ENCODE results near the gene ASIC4. TPM values are rescaled to one million over a fixed set of nuclear protein-coding genes. Genes with fewer than 3 reads are reported as not detected.

Gene ASIC4
- total and polyA plus RNA-seq, 9 of the 15 experiments (the other 6 are each of a cell fraction or from before 2014, with no cell fraction given) = 0.07 to 19.2 (median 4.8) TPM

DNA sequence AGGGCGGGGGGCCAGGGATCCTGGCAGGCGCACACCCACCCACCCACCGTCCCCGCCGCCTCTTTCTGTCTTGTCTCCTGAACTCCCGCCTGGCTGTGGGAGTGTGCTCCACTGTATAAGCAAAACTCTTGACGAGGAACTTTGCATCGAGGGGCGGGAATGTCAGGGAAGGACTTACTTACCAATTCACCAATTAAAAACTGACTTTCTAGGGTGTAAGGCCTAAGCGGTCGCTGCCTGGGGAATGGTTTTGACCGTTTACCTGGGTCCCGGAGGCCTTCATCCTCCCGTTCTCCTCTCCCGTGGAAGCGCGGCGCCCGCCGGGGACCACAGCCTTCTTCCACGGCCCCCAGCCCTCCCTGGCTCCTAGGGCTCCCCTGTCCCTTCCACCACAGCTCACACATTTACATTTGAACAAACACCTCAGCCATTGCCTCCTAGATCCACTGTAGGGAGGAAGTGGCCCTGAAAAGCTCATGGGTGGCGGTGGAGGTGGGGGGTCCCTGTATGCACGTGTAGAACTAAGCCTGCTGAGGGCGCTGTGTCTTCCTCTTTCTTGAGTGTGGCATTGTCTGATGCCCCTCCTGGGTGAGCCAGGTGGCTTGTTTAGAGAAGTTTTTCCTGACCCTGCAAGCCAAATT is 8.9 kb downstream of the ASIC4 start (continued):
- TF ChIP-seq, protein P1, sequence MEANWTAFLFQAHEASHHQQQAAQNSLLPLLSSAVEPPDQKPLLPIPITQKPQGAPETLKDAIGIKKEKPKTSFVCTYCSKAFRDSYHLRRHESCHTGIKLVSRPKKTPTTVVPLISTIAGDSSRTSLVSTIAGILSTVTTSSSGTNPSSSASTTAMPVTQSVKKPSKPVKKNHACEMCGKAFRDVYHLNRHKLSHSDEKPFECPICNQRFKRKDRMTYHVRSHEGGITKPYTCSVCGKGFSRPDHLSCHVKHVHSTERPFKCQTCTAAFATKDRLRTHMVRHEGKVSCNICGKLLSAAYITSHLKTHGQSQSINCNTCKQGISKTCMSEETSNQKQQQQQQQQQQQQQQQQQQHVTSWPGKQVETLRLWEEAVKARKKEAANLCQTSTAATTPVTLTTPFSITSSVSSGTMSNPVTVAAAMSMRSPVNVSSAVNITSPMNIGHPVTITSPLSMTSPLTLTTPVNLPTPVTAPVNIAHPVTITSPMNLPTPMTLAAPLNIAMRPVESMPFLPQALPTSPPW (CRISPR knock-in tag; IDR thresholded peaks at IDR 0.05) = no peak
- TF ChIP-seq, protein P2, sequence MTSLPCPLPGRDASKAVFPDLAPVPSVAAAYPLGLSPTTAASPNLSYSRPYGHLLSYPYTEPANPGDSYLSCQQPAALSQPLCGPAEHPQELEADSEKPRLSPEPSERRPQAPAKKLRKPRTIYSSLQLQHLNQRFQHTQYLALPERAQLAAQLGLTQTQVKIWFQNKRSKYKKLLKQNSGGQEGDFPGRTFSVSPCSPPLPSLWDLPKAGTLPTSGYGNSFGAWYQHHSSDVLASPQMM (CRISPR knock-in tag; IDR thresholded peaks at IDR 0.05) = no peak
- TF ChIP-seq ZNF764 (CRISPR knock-in tag; IDR thresholded peaks at IDR 0.05; ENCODE audit: low read depth) (no peak), RNF2 (IDR thresholded peaks at IDR 0.05) (no peak), BHLHE40 (IDR thresholded peaks at IDR 0.05; ENCODE audit: low read length) (no peak), FUS (optimal IDR thresholded peaks at IDR 0.05; ENCODE audit: low read depth, low read length) (no peak), NFRKB (IDR thresholded peaks at IDR 0.05; ENCODE audit: low read depth) (0 out of 2 replicates have a peak, but pooled peaks have one; percentile 33), NCOA2 (IDR thresholded peaks at IDR 0.05; ENCODE audit: partially characterized antibody in 2 of 2) (no peak), CSDE1 (IDR thresholded peaks at IDR 0.05) (no peak), ZKSCAN8 (CRISPR knock-in tag; IDR thresholded peaks at IDR 0.05) (no peak), ARID1B (IDR thresholded peaks at IDR 0.05) (no peak), BRD4 (IDR thresholded peaks at IDR 0.05) (no peak), ZBTB7A (IDR thresholded peaks at IDR 0.05; ENCODE audit: borderline replicate concordance, control insufficient read depth, low read depth, low read length) (peak; percentile 18; the same call in 1 of the 2 replicates), ZNF436 (CRISPR knock-in tag; IDR thresholded peaks at IDR 0.05) (no peak), MXI1 (IDR thresholded peaks at IDR 0.05; ENCODE audit: low read depth, low read length) (no peak), ZNF143 (CRISPR knock-in tag; IDR thresholded peaks at IDR 0.05) (no peak), PHF8 (IDR thresholded peaks at IDR 0.05; ENCODE audit: borderline replicate concordance, low read length) (no peak), EZH2 (IDR thresholded peaks at IDR 0.05; ENCODE audit: borderline replicate concordance, low read depth, low read length) (no peak), RAD51 (IDR thresholded peaks at IDR 0.05; ENCODE audit: borderline replicate concordance, low read depth) (no peak)
- TF ChIP-seq, protein P3, sequence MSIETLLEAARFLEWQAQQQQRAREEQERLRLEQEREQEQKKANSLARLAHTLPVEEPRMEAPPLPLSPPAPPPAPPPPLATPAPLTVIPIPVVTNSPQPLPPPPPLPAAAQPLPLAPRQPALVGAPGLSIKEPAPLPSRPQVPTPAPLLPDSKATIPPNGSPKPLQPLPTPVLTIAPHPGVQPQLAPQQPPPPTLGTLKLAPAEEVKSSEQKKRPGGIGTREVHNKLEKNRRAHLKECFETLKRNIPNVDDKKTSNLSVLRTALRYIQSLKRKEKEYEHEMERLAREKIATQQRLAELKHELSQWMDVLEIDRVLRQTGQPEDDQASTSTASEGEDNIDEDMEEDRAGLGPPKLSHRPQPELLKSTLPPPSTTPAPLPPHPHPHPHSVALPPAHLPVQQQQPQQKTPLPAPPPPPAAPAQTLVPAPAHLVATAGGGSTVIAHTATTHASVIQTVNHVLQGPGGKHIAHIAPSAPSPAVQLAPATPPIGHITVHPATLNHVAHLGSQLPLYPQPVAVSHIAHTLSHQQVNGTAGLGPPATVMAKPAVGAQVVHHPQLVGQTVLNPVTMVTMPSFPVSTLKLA (conservative IDR thresholded peaks at IDR 0.05) = no peak
- TF ChIP-seq, protein P4, sequence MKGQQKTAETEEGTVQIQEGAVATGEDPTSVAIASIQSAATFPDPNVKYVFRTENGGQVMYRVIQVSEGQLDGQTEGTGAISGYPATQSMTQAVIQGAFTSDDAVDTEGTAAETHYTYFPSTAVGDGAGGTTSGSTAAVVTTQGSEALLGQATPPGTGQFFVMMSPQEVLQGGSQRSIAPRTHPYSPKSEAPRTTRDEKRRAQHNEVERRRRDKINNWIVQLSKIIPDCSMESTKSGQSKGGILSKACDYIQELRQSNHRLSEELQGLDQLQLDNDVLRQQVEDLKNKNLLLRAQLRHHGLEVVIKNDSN (CRISPR knock-in tag; IDR thresholded peaks at IDR 0.05) = no peak
- TF ChIP-seq, protein P5, sequence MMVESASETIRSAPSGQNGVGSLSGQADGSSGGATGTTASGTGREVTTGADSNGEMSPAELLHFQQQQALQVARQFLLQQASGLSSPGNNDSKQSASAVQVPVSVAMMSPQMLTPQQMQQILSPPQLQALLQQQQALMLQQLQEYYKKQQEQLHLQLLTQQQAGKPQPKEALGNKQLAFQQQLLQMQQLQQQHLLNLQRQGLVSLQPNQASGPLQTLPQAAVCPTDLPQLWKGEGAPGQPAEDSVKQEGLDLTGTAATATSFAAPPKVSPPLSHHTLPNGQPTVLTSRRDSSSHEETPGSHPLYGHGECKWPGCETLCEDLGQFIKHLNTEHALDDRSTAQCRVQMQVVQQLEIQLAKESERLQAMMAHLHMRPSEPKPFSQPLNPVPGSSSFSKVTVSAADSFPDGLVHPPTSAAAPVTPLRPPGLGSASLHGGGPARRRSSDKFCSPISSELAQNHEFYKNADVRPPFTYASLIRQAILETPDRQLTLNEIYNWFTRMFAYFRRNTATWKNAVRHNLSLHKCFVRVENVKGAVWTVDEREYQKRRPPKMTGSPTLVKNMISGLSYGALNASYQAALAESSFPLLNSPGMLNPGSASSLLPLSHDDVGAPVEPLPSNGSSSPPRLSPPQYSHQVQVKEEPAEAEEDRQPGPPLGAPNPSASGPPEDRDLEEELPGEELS (CRISPR knock-in tag; IDR thresholded peaks at IDR 0.05; ENCODE audit: borderline replicate concordance) = no peak
- TF ChIP-seq, protein P6, sequence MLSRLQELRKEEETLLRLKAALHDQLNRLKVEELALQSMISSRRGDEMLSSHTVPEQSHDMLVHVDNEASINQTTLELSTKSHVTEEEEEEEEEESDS (CRISPR knock-in tag; IDR thresholded peaks at IDR 0.05) = no peak

All from K562 (cell line).